HG03135 (cell line): Measurements from ENCODE around the gene SULT1A3.
"Not testable (repeated sequence)": the region's sequence is repeated elsewhere in the genome, so short reads cannot be mapped to it uniquely, and the experiment has no call there.

Experiments
- ATAC-seq: cut with Tn5 transposase; IDR thresholded peaks from one replicate; pipeline ENCODE4 v1.9.1; 2021; ENCODE audit warnings: mild to moderate bottlenecking, moderate library complexity; ENCODE audit not compliant: unreplicated experiment

SULT1A3 gene

GRCh38 chr16:30186782-30187555, 12.1 kb upstream of the SULT1A3 start:
- no peak for ATAC-seq

DNA sequence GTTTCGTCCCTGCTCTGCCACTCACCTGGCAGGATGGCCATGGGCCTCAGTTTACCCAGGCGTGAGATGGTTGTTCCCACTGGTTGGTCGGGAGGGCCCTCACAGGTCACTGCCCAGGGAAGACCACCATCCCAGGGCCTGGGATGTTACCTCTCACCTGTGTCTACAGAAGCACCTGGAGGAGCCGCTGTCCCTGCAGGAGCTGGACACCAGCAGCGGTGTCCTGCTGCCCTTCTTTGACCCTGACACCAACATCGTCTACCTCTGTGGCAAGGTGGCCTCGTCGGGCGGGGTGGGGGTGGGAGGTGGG, 11.5 kb upstream of the SULT1A3 start:
- no peak for ATAC-seq

- ATAC-seq = no peak
Observed at GRCh38 chr16:30187971-30188561, 11.0 kb upstream of the SULT1A3 start.

DNA sequence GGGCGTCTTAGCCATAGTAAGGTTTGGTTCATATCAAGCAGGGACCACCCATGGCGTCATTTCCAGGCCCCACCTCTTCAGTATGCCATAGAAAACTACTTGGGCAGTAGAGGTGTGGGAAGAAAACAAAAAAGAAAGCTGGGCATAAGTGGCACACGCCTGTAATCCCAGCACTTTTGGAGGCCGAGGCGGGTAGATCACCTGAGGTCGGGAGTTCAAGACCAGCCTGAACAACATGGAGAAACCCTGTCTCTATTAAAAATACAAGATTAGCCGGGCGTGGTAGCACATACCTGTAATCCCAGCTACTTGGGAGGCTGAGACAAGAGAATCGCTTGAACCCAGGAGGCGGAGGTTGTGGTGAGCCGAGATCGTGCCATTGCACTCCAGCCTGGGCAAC, 7.9 kb upstream of the SULT1A3 start:
- ATAC-seq = not testable (repeated sequence)

GRCh38 chr16:30193098-30193497, 6.0 kb upstream of the SULT1A3 start:
- peak; percentile 15 for ATAC-seq

DNA sequence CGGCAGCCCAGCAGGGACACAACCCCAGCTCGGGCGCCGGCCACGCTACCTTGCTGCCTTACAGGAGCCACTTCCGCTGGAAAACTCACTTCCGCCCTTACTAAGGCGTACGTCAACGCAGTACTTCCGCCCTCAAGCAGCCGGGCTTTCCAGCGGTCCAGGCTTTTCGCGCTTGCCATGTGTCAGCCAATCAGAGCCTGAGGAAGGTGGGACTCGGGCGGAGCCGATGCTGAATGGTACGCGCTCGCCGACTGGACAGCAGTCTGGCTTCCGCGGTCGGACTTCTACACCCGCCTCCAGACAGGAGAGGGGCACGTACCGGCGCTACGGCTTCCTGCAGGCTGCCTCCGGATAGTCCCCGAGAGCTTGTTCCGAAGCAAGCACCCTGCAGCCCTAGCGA, 5.4 kb upstream of the SULT1A3 start, which contains the start of the genes BOLA2B and SLX1A:
Gene BOLA2B (minus strand): TSS at position 52 of the 400 bp plus-strand sequence. CDS start 71 bp downstream, outside the sequence.
Gene SLX1A (plus strand): TSS at position 261 of the 400 bp plus-strand sequence. CDS start 210 bp downstream, outside the sequence.
- peak; percentile 86 for ATAC-seq

DNA sequence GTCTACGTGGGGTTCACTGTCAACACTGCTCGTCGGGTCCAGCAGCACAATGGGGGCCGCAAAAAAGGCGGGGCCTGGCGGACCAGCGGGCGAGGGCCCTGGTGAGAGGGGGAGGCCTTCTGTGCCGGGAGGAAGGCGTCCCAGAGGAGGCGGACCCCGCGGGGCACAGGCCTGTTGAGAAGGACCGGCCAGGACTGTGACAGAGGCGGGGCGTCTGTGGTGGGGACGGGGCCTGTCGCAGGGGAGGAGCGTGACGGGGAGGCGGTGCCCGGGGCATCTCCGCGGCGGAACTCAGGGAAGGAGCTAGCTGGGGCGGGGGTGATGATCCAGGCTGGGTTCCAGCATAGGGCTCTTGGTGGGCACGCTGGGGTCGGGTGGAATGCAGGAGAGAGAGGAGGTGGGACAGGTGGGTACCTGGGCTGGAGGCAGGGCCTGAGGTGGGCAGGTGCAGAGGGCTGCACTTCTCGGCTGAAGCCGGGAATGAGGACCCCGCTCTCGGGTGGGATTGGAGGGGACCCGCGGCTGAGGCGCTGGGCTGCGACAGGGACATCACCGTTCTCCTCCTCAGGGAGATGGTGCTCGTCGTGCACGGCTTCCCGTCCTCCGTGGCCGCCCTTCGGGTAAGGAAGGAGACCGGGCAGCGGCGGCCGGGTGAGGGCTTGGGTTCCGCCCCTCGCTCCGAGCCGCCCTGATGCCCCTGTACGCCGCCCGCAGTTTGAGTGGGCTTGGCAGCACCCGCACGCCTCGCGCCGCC, 4.7 kb upstream of the SULT1A3 start:
- ATAC-seq = peak; percentile 57

GRCh38 chr16:30197001-30197400, 2.1 kb upstream of the SULT1A3 start:
- ATAC-seq = not testable (repeated sequence)

DNA sequence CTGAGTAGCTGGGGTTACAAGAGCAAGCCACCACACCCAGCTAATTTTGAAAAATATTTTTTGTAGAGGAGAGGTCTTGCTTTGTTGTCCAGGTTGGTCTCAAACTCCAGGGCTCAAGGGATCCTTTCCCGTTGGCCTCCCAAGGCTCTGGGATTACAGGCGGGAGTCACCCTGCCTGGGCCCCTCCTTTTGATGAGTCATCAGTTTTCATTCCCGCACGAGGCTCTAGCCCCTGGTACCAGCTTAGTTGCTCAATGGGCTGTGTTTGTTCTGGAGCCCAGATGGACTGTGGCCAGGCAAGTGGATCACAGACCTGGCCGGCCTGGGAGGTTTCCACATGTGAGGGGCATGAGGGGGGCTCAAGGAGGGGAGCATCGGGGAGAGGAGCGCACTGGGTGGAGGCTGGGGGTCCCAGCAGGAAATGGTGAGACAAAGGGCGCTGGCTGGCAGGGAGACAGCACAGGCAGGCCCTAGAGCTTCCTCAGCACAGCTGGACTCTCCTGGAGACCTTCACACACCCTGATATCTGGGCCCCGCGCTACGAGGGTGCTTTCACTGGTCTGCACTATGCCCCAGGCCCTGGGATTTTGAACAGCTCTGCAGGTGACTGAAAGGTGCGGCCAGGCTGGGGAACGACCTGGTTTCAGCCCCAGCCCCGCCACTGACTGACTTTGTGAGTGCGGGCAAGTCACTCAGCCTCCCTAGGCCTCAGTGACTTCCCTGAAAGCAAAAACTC, 721 bp downstream of the SULT1A3 start:
- not testable (repeated sequence) for ATAC-seq

DNA sequence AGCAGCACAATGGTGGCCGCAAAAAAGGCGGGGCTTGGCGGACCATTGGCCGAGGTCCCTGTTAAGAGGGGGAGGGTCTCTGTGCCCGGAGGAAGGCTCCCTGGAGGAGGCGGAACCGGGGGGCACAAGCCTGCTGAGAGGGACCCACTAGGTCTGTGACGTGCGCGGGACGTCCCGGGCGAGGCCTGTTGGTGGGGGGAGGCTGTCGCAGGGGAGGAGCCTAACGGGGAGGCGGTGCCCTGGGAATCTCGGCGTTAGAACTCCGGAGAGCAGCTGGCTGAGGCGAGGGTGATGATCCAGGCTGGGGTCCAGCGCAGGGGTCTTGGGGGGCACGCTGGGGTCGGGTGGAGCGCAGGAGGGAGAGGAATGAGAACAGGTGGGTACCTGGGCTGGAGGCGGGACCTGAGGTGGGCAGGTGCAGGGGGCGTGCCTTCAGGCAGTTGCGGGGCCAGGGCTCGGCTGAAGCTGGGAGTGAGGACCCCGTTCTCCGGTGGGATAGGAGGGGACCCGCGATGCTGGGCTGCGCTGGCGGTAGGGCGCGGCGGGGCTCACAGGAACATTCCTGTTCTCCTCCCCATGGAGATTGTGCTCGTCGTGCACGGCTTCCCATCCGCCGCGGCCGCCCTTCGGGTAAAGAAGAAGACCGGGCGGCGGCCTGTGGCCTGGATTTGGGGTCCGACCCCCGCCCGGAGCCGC, 6.6 kb downstream of the SULT1A3 start:
- ATAC-seq = not testable (repeated sequence)

DNA sequence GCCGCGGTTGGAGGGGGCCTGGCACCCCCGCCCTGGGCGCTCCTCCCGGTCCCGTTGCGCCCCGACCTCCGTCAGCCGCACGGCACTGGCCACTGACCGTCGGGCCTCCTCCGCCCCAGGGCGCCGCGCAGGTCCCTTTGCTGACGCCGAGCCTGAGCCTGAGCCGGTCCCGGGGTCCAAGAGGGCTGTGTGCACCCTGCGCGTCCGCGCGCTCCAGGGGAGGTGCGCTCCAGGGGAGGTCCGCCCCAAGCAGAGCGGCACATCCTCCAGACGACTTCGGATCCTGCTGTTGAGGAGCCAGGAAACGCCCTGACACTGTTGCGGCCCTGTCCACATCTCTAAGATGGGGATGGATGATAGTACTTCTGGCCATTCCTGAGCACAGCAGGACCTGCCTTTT, 7.2 kb downstream of the SULT1A3 start:
- ATAC-seq = not testable (repeated sequence)

GRCh38 chr16:30207063-30207704, 8.1 kb downstream of the SULT1A3 start:
- ATAC-seq = not testable (repeated sequence)

- not testable (repeated sequence) for ATAC-seq
Observed at GRCh38 chr16:30209032-30209431, 10.0 kb downstream of the SULT1A3 start.

- ATAC-seq = not testable (repeated sequence)
Observed at GRCh38 chr16:30211414-30211813, 12.4 kb downstream of the SULT1A3 start.

DNA sequence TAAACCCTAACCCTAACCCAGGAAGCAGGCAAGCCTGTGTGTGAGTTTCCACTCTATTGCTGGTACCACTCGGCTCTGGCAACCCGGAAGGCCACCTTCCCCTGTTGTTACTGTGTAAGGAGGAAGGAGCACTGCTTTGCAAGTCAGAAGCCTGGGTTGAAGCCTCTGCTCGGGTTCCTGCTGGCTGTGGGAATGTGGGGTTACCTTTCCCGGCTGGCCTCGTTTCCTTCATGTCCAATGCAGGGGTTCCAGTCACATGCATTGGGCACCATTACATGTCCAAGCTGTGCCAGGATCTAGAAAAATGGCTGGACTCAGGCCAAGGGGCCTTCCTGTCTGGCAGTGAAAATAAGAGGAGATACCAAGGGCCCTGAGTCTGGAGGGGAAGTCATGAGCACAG, 18.0 kb downstream of the SULT1A3 start:
- ATAC-seq = not testable (repeated sequence)

DNA sequence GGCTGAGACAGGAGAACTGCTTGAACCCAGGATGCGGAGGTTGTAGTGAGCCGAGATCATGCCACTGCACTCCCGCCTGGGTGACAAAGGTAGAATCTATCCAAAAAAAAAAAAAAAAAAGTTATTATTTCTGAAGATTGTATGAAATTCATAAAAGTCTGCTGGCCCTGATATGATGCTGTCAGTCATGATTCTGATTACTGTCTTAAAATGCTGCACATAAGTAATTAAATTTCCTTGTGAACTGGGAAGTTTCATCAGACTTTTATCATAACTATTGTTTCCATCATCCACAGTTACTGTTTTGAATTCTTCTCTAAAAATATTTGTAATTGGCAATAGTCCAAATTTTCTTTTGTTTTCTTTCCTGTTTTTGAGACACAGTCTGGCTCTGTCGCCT, 49.3 kb downstream of the SULT1A3 start, which contains the start of gene NPIPB13:
Gene NPIPB13 (minus strand): TSS at position 101 of the 400 bp plus-strand sequence. CDS start 2,906 bp downstream, outside the sequence.
- not testable (repeated sequence) for ATAC-seq
